ENCODE measurements around the gene USP4.

Gene USP4

DNA sequence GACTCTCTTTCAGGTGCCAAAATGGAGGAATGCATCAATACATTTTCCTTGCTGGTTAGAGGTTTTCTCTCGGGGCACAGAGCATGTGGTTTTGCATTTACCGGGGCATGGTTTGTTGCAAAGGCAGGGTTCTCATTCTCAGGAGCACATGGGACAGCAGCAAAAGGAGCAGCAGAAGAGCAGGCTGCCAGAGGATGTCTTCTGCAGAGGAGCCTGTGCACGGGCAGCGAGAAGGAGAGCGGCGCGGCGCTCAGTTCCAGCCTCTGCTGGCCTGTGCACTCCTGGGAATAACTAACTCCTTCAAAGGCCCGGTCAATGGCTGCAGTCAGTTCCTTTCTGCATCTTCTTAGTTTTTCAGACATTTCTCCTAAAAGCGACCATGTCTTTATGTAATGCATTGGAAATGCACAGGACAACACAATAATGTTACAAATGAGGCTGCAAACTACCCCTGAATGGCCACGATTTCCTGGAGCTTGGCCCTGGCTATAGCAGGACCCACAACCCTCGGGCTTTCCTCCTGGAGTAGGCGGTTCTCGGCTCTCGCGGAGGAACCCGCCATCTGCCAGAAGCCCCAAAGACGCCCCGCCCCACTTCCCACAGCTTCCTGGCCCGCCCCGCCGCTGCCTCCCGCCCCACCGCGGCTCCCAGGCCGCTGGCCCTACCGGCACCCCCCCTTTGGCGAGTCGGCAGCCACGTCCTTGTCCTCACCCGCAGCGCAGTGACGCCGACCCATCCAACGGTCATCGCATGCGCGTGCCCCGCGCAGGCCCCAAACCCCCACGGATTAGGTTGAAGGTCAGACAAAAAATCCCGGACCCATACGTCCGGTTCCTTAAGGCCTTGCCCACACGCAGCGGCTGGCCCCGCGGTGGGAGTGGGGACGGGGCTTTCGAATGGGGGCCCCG lies 63.1 kb downstream of the USP4 start, which contains the start of gene C3orf62:
Gene C3orf62 (minus strand): TSS at position 758 of the 908 bp plus-strand sequence. CDS start 360 bp downstream, at position 398.
- Histone ChIP-seq H3K36me3 (ENCODE audit: control insufficient read depth, insufficient read depth, low read length) (peaks cover 12% of the 10 kb centered on the region), H3K27me3 (replicated peaks; ENCODE audit: control insufficient read depth, insufficient read depth, low read length) (no peaks in the 10 kb centered on the region), H3K4me3 (replicated peaks; ENCODE audit: low read depth, low read length) (peak within 1 kb of the TSS; percentile 61)
- TF ChIP-seq, protein P1, sequence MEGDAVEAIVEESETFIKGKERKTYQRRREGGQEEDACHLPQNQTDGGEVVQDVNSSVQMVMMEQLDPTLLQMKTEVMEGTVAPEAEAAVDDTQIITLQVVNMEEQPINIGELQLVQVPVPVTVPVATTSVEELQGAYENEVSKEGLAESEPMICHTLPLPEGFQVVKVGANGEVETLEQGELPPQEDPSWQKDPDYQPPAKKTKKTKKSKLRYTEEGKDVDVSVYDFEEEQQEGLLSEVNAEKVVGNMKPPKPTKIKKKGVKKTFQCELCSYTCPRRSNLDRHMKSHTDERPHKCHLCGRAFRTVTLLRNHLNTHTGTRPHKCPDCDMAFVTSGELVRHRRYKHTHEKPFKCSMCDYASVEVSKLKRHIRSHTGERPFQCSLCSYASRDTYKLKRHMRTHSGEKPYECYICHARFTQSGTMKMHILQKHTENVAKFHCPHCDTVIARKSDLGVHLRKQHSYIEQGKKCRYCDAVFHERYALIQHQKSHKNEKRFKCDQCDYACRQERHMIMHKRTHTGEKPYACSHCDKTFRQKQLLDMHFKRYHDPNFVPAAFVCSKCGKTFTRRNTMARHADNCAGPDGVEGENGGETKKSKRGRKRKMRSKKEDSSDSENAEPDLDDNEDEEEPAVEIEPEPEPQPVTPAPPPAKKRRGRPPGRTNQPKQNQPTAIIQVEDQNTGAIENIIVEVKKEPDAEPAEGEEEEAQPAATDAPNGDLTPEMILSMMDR (IDR thresholded peaks at IDR 0.05; ENCODE audit: insufficient read depth, low read length, poor library complexity, severe bottlenecking): no peak
- DNase-seq (ENCODE audit: extremely low read depth, insufficient read length): peak; percentile 83

DNA sequence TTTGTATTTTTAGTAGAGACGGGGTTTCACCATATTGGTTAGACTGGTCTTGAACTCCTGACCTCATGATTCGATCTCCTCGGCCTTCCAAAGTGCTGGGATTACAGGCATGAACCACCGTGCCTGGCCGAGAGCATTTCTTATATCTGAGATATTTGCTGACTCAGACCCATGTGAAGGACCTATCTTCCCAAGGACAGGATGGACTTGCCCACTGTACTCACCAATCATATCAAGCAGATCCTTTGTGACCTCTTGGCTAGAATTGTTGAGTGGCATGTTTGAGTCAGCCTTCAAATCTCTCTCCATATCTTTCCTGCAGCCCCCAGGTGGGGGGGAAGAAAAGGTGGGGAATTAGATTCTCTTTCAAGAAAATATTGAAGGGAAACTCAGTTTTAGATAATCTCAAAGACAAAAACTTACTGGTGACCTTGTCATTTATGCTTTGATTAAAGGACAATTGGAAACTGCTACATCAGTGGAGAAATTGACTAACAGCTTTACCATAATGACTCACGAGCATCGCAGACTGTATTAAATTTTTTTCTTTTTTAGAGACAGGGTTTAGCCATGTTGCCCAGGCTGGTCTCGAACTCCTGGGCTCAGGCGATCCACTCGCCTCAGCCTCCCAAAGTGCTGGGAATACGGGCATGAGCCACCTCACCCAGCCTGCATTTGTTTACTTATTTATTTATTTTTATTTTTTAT lies 65.9 kb downstream of the USP4 start:
- Histone ChIP-seq H3K4me3 (replicated peaks; ENCODE audit: low read depth, low read length) (no peak overlapping the region), H3K36me3 (ENCODE audit: control insufficient read depth, insufficient read depth, low read length) (peaks cover 8% of the 10 kb centered on the region), H3K27me3 (replicated peaks; ENCODE audit: control insufficient read depth, insufficient read depth, low read length) (no peaks in the 10 kb centered on the region)
- TF ChIP-seq, protein P1 (IDR thresholded peaks at IDR 0.05; ENCODE audit: insufficient read depth, low read length, poor library complexity, severe bottlenecking): no peak
- no peak for DNase-seq (ENCODE audit: extremely low read depth, insufficient read length)

DNA sequence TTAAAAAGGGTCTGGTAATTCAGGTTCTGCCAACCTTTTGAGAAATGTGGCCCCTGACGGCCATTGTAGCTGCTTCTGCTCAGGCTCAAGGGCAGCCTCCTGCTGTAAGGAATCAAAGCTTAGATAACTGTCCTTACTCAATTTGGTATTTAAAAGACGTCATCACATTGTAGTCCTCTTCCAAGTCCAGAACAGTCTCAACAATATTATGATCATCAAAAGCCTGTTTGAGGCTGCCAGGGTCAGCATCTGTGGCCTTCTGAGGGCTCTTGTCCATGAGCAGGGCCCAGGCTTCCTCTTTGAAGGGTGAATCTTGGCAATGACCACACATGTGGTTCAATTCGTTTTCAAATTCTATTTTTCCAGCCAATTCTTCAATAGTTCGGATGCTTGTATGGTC lies 68.8 kb downstream of the USP4 start:
- H3K4me3 ChIP-seq (replicated peaks; ENCODE audit: low read depth, low read length): no peak overlapping the region
- no peak for DNase-seq (ENCODE audit: extremely low read depth, insufficient read length)
- H3K36me3 ChIP-seq (ENCODE audit: control insufficient read depth, insufficient read depth, low read length): peaks cover 2% of the 10 kb centered on the region
- no peaks in the 10 kb centered on the region for H3K27me3 ChIP-seq (replicated peaks; ENCODE audit: control insufficient read depth, insufficient read depth, low read length)
- TF ChIP-seq, protein P1 (IDR thresholded peaks at IDR 0.05; ENCODE audit: insufficient read depth, low read length, poor library complexity, severe bottlenecking): no peak

DNA sequence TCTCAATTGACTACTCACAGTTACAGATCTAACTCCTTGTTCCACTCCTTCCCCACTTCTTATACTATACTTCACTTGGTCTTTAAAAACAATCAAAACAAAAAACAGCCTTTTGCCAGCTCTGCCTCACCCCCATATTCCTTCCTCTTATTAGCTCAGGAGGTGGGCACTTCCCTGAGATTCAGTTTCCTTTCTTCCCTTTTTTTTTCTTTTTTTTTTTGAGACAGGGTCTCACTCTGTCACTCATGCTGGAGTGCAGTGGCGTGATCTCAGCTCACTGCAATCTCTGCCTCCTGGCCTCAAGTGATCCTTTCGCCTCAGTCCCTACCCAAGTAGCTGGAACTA lies 69.7 kb downstream of the USP4 start:
- peaks cover 2% of the 10 kb centered on the region for H3K36me3 ChIP-seq (ENCODE audit: control insufficient read depth, insufficient read depth, low read length)
- no peaks in the 10 kb centered on the region for H3K27me3 ChIP-seq (replicated peaks; ENCODE audit: control insufficient read depth, insufficient read depth, low read length)
- DNase-seq (ENCODE audit: extremely low read depth, insufficient read length): no peak
- no peak overlapping the region for H3K4me3 ChIP-seq (replicated peaks; ENCODE audit: low read depth, low read length)
- TF ChIP-seq, protein P1 (IDR thresholded peaks at IDR 0.05; ENCODE audit: insufficient read depth, low read length, poor library complexity, severe bottlenecking): no peak

DNA sequence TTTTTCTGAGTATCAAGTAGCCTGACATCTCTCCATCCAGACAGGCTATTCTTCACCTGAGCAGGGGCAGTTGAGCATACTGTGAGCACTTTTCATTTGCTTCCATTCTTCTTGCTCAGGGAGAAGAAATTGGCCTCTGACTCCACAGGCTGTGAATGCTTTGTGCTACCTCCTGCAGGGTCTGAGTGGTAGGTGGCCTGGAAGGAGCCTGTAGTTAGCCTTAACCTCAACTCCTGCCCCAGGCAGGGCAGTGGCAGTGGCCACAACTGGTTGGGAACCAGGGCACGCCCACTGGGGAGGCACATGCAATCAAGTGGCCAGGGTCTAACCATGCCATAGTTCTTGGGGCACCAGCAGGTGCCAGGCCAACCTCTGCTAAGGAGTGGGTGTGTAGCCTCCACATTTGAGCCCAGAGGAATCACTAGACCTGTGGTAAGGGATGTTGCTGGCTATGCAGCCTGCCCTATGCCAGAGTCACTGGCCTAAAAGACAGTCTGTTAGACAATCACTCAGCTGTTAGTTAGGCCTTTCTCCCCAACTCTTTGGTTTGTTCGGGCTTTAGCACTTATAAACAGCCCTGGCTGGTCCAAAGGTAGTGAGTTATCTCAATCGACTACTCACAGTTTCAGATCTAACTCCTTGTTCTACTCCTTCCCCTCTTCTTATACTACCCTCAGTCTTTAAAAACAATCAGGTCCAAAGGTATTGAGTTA lies 70.3 kb downstream of the USP4 start:
- Histone ChIP-seq H3K4me3 (replicated peaks; ENCODE audit: low read depth, low read length) (no peak overlapping the region), H3K36me3 (ENCODE audit: control insufficient read depth, insufficient read depth, low read length) (peaks cover 2% of the 10 kb centered on the region), H3K27me3 (replicated peaks; ENCODE audit: control insufficient read depth, insufficient read depth, low read length) (no peaks in the 10 kb centered on the region)
- TF ChIP-seq, protein P1 (IDR thresholded peaks at IDR 0.05; ENCODE audit: insufficient read depth, low read length, poor library complexity, severe bottlenecking): no peak
- no peak for DNase-seq (ENCODE audit: extremely low read depth, insufficient read length)
